Measurements from ENCODE around the gene C6orf89. TPM values are rescaled to one million over a fixed set of nuclear protein-coding genes. Genes with fewer than 3 reads are reported as not detected.
A peak's percentile ranks its signal among the peaks of the same experiment; 100 is the strongest.

C6orf89 gene
- total and polyA plus RNA-seq, 2 donors (not counting 1 experiment from before 2014, with no cell fraction given): 47.1 to 66.7 TPM

GRCh38 chr6:36976931-36977330 is 91.2 kb downstream of the C6orf89 start:
- Histone ChIP-seq H3K4me3 (replicated peaks in 1 of 4; ENCODE audit: control extremely low read depth in 1 of 4, insufficient read depth in 1 of 4, low read depth in 3 of 4, low read length in 4 of 4) (no peak overlapping the region), H3K9ac (ENCODE audit: insufficient read depth, low read length) (no peak overlapping the region), H3K79me2 (ENCODE audit: control insufficient read depth, insufficient read depth, low read length) (peaks cover 41% of the 10 kb centered on the region), H3K36me3 (ENCODE audit: control insufficient read depth, insufficient read depth, low read length) (peaks cover 39% of the 10 kb centered on the region), H3K27me3 (ENCODE audit: control insufficient read depth, insufficient read depth, low read length) (no peaks in the 10 kb centered on the region), H3K4me2 (ENCODE audit: extremely low read depth, insufficient read depth, low read length) (no peak overlapping the region), H3K27ac (ENCODE audit: insufficient read depth, low read length) (no peak overlapping the region), H3K4me1 (ENCODE audit: control insufficient read depth, extremely low read depth, insufficient read depth, low read length) (no peaks in the 10 kb centered on the region), H3K9me3 (ENCODE audit: control insufficient read depth, insufficient read depth, low read depth, low read length) (no peaks in the 10 kb centered on the region), H2AFZ (ENCODE audit: low read length) (no peak overlapping the region), H4K20me1 (ENCODE audit: control insufficient read depth, extremely low read depth, insufficient read depth, low read length) (no peaks in the 10 kb centered on the region)
- TF ChIP-seq EZH2 (IDR thresholded peaks at IDR 0.05; ENCODE audit: low read length, missing control alignments) (no peak), CTCF (conservative IDR thresholded peaks at IDR 0.05 in 1 of 2, IDR thresholded peaks at IDR 0.05 in 1 of 2; ENCODE audit: low read depth in 1 of 2, low read length in 2 of 2) (no peak)
- no peak for DNase-seq (ENCODE audit: low read depth in 2 of 2)

- H3K79me2 ChIP-seq (ENCODE audit: control insufficient read depth, insufficient read depth, low read length): peaks cover 47% of the 10 kb centered on the region
- no peak overlapping the region for H3K9ac ChIP-seq (ENCODE audit: insufficient read depth, low read length)
- H3K4me1 ChIP-seq (ENCODE audit: control insufficient read depth, extremely low read depth, insufficient read depth, low read length): no peaks in the 10 kb centered on the region
- no peaks in the 10 kb centered on the region for H3K27me3 ChIP-seq (ENCODE audit: control insufficient read depth, insufficient read depth, low read length)
- H2AFZ ChIP-seq (ENCODE audit: low read length): no peak overlapping the region
- no peaks in the 10 kb centered on the region for H4K20me1 ChIP-seq (ENCODE audit: control insufficient read depth, extremely low read depth, insufficient read depth, low read length)
- no peak overlapping the region for H3K4me2 ChIP-seq (ENCODE audit: extremely low read depth, insufficient read depth, low read length)
- no peak overlapping the region for H3K27ac ChIP-seq (ENCODE audit: insufficient read depth, low read length)
- TF ChIP-seq CTCF (conservative IDR thresholded peaks at IDR 0.05 in 1 of 2, IDR thresholded peaks at IDR 0.05 in 1 of 2; ENCODE audit: low read depth in 1 of 2, low read length in 2 of 2) (peak; percentile 25 to 38), EZH2 (IDR thresholded peaks at IDR 0.05; ENCODE audit: low read length, missing control alignments) (no peak)
- H3K9me3 ChIP-seq (ENCODE audit: control insufficient read depth, insufficient read depth, low read depth, low read length): no peaks in the 10 kb centered on the region
- peaks cover 33% of the 10 kb centered on the region for H3K36me3 ChIP-seq (ENCODE audit: control insufficient read depth, insufficient read depth, low read length)
- no peak overlapping the region for H3K4me3 ChIP-seq (replicated peaks in 1 of 4; ENCODE audit: control extremely low read depth in 1 of 4, insufficient read depth in 1 of 4, low read depth in 3 of 4, low read length in 4 of 4)
- no peak for DNase-seq (ENCODE audit: low read depth in 2 of 2)
Observed at GRCh38 chr6:36977470-36977941, 91.8 kb downstream of the C6orf89 start.

Other genes with a start within 250 kb of the C6orf89 start
- 470 and 900 TPM in 2 replicates for gene CDKN1A, start 207.2 kb upstream of the C6orf89 start, total RNA-seq
- gene CDKN1A, start 207.2 kb upstream of the C6orf89 start, polyA plus RNA-seq: 166 and 238 TPM in 2 replicates
- gene RAB44, start 188.1 kb upstream of the C6orf89 start, total RNA-seq: under 0.01 TPM in 2 replicates
- 0.03 TPM in 1 of 2 replicates, not detected in the other for gene RAB44, start 188.1 kb upstream of the C6orf89 start, polyA plus RNA-seq
- gene CPNE5, start 46.5 kb upstream of the C6orf89 start, total RNA-seq: 0.26 TPM in 1 of 2 replicates, not detected in the other
- gene CPNE5, start 46.5 kb upstream of the C6orf89 start, polyA plus RNA-seq: 0.02 TPM in 2 replicates
- gene PPIL1, start 11.1 kb upstream of the C6orf89 start, total RNA-seq: 12.8 and 17.5 TPM in 2 replicates
- 30.6 and 37.6 TPM in 2 replicates for gene PPIL1, start 11.1 kb upstream of the C6orf89 start, polyA plus RNA-seq
- gene PI16, start 68.8 kb downstream of the C6orf89 start, total RNA-seq: 0.26 TPM in 1 of 2 replicates, not detected in the other
- 0.09 and 0.67 TPM in 2 replicates for gene PI16, start 68.8 kb downstream of the C6orf89 start, polyA plus RNA-seq
- gene MTCH1, start 100.2 kb downstream of the C6orf89 start, total RNA-seq: 166 and 222 TPM in 2 replicates
- 131 and 153 TPM in 2 replicates for gene MTCH1, start 100.2 kb downstream of the C6orf89 start, polyA plus RNA-seq
- not detected in 2 replicates for gene FGD2, start 119.7 kb downstream of the C6orf89 start, total RNA-seq
- not detected in 2 replicates for gene FGD2, start 119.7 kb downstream of the C6orf89 start, polyA plus RNA-seq

Data from fibroblast of lung (primary cell).